Activated effector memory CD4-positive, alpha-beta T cell treated with anti-CD3 and anti-CD28 coated beads, Interleukin-2, amount 50 U/mL, for 16 hours (primary cell): Measurements from ENCODE around the gene PXMP4.
A peak's percentile ranks its signal among the peaks of the same experiment; 100 is the strongest.

Experiments used
- DNase-seq: peaks from one replicate; pipeline ENCODE4 v3.0.0-alpha.2; 2020

PXMP4 gene

DNA sequence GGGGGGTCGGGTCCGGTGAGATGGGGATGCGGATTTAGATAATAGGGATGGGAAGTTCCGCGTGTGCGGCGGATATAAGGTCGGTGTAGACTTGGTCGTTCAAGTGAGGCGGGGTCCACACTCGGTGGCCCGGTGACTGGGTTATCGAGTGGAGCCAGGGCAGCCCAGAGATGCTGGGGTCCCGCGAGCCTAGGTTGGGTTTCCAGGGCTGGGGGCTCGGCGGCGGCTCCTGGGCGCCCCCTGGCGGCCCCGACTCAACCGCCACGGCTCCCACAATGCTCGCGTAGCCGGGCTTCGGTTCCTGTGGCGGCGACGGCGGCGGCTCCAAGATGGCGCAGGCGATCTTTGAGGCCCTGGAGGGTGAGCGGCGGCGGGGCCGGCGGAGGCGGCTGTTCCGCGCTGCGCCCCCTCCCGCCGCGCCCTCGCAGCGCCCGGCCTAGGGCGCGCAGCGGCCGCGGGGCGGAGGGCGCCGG lies 11.6 kb upstream of the PXMP4 start, which contains the start of gene ZNF341:
ZNF341 (plus strand) TSS at position 304 of the 473 bp plus-strand sequence; CDS start at position 330, 26 bp downstream.
- DNase-seq: peak; percentile 96

DNA sequence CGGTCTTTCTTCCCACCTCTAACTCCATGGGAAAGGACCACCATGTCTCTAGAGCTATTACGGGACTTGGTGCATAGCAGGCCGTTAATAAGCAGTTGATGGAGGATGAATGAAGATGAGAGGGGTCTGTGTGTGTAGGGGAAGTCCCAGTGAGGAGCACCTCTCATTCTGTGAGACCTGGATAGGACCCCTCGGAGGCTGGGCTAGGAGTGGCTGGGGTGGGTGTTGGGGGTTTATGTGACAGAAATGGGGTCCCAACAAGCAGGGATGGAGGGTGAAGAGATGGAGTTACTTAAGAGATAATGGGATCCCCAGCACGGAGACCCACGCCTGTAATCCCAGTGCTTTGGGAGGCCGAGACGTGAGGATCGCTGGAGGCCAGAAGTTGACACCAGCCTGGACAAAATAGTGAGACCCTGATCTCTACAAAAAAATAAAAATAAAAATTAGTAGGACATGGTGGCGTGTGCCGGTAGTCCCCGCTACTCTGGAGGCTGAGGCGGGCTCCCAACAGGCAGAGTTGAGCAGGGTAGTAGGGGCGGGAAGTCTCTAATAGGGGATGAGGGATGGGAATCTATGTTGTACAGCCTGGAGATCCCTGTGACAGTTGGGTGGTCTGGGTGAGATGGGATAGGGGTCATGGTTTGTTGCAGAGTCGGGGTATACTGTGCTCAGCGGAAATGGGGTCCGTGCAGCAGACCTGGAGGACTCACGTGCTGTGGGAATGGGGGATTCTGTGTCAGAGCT lies 11.0 kb upstream of the PXMP4 start:
- no peak for DNase-seq

DNA sequence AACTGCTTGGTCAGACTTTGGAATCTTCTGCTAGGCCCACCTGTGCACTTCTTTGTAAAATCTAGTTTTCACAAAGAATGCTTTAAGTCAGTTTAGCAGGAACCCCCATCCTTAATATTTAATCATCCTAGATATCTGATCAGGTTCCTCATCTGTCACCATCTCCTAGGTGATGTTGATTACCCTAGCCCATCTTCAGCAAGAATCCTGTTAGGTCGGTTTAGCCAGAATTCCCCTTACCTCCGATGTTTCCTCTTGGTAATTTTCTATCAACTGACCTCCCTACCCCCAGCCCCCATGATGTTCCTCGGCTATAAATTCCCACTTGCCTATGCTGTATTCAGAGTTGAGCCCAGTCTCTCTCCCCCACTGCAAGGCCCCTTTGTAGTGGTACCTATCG lies 9.0 kb upstream of the PXMP4 start:
- no peak for DNase-seq

DNA sequence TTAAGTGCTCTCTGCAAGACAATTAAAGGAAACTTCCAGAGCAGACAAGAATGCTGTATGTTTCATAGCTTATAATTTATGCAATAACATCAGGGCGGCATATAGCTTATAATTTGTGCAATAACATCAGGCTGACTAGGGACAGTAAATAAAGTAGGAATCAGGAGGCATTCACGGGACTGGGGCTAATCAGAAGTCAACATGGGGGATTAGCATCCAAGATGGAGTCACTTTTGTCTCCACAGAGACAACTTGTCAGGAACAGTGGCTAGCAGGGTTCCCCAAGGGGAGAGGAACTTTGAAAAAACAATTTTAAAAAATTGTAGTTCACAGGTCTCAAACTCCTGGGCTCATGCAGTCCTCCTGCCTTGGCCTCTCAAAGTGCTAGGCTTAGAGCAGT lies 8.4 kb upstream of the PXMP4 start:
- no peak for DNase-seq

DNA sequence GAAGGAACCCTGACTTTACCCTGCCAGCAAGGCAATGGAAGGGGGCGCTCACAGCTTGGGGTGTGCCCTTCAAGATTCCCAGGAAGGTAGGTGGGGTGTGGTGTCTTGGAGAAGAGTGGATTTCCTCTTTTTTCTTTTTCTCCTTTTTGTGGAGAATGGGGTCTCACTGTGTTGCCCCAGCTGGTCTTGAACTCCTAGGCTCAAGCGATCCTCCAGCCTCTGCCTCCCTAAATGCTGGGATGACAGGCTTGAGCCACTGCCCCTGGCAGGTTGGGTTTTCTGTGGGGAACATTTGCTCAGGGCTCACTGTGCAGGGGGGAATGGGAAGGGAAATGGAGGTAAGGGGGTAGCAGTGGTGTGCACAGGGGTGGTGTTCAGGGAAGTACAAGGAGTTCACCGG lies 7.7 kb upstream of the PXMP4 start:
- no peak for DNase-seq

DNA sequence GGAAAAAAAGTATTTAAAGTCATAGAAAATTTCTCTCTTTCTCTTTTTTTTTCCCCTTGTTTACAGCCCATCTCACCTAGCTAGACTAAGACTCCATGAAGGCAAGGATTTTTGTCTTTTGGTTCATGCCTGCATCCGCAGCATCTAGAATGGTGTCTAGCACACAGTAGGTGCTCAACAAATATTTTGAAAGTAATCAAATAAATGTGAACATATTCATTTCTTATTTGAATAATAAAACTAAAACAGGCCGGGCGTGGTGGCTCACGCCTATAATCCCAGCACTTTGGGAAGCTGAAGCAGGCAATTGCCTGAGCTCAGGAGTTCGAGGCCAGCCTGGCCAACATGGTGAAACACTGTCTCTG lies 7.0 kb upstream of the PXMP4 start:
- DNase-seq: no peak

DNA sequence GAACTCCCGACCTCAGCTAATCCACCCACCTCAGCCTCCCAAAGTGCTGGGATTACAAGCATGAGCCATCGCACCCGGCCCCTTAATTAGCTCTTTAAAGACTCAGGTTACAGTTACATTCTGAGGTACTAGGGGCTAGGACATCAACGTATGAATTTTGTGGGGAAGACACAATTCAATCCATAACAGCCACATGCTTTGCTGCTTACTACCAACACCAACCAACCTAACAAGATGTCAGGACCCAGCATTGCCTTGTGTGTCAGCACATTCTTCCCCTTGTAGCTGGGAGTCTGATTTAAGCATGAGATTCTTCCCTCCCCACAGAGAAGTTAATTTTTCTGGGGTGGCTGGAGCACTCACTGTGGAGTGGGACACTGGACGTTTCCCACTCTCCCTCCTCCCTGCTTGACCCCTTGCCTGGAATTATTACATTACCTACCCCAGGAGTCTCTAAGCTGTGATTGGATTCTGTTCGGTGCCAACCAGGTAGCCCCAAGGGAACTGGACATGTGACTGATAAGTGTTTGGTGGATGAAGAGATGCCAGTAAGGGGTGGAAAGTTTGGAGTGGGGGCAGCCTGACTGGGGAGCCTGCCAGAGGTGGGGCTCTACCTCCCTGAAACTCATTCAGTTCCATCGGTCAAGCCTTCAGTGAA lies 5.6 kb upstream of the PXMP4 start:
- DNase-seq: no peak

DNA sequence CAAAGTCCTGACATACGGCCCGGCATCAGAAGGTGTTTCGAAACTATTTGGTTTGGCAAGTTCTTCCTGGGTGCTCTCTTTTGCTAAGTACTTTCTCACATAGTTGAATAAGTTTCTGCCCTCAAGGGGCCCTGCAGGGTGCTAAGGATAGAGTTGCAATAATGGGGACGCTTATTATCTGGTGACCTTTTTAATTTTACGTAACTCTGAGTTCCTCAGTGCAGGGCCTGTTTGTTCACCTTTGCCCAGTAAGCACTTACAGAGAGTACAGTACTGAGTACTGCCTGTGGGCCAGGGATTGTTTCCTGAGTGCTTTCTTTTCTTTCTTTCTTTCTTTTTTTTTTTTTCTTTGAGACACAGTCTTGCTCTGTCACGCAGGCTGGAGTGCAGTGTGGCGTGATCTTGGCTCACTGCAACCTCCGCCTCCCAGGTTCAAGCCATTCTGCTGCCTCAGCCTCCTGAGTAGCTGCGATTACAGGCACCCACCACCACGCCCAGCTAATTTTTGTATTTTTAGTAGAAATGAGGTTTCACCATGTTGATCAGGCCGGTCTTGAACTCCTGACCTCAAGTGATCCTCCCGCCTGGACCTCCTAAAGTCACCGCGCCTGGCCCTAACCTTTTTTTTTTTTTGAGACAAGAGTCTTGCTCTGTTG lies 4.5 kb upstream of the PXMP4 start:
- DNase-seq: no peak

DNA sequence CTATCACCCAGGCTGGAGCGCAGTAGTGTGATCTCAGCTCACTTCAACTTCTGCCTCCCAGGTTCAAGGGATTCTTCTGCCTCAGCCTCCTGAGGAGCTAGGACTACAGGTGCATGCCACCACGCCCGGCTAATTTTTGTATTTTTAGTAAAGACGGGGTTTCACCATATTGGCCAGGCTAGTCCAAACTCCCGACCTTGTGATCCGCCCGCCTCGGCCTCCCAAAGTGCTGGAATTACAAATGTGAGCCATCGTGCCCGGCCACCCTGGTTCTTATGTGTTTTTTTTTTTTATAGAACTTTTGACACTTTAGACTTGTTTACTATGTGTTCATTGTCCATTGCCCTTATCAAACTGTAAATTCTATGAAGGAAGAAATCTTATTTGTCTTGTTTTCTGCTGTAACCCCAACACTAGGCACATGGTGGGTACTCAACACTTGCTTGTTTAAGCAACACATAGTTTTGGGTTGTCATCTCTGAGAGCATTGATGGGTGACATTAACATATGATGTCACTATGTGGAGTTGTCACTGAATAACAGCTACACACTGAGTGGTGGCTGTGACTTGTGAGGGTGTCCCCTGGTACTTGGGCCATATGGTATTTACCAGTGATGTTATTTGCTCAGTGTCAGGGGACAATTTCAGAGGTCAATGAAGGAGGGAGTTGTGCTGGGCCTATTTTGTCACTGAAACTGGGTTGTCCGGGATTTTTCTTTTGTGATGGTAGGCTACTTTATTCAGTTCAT lies 1.5 kb upstream of the PXMP4 start:
- DNase-seq: no peak

DNA sequence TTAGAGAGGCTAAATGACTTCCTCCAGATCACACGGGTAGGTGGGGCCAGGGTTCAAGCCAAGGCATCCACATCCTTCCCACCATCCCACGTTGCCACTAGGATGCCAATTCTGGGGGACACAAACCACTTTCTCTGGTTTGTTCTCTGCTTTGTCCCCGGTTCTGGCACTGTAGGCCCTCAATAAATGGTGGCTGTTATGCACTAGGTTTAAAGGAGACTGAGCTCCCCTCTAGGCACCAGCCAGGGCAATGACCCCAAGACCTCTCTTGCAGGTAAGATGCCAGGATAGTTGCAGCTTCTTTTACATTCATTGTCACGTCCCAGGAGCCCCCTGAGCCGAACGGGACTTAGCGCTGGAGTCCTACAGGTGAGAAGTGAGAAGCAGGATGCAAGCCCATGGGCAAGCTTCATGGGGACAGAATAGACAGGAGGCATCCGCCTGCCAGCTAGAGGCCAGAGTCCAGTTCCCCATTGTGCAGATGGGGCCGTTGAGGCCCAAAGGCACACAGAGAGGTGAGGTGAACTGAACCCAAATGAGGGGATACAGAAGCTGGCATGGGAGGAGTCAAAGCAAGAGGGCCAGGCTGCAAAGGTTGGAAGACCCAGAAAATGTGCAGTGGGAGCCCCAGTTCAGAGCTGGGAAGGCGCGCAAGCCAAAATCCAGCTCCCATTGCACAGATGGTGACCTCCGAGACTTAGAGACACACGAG lies 677 bp downstream of the PXMP4 start:
- DNase-seq: no peak

DNA sequence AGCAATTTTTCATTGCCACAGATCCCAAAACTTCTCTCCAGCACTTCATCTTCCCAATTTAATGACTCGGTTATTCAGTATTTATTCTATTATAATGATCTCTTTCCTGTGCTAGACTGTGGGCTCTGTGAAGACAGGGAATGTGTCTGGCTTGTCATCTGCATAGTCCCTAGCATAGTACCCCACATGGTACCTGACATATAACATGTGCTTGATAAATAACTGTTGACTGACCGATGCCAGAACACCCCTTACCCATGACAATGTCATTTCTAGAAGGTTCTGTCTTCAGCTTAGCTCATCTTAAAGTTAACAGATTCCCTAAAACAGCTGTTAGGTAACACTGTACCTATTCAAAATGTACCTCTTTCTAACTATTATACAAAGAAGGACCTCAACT lies 3.6 kb downstream of the PXMP4 start:
- no peak for DNase-seq

DNA sequence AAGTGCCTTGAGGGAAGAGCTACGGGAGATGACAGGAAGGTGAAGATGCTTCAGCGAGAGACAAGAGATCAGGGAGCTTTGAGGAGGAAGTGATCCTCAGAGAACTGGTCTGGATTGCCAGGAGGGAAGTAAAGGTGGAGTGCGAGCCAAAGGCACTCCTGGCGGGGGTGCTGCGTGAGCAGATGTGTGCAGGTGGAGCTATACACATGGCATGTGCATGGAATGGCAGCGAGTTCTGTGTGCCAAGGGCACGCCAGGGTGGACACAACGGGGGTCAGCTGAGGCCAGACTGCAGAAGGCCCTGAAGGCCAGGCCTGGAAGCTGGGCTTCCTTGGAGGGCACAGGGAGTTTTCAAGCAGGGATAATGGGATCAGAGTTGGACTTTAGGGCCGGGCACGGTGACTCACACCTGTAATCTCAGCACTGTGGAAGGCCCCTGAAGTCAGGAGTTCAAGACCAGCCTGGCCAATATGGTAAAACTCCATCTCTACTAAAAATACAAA lies 6.2 kb downstream of the PXMP4 start:
- no peak for DNase-seq

DNA sequence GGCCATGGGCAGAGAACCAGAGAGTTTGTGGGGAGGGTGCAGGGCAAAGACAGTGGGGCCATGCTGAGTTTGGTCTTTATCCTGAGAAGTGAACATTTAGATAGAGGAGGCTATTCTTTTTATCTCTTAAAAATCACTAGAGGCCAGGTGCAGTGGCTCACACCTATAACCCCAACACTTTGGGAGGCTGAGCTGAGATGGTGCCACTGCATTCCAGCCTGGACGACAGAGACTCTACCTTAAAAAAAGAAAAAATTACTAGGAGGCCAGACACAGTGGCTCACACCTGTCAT lies 8.7 kb downstream of the PXMP4 start:
- DNase-seq: no peak

DNA sequence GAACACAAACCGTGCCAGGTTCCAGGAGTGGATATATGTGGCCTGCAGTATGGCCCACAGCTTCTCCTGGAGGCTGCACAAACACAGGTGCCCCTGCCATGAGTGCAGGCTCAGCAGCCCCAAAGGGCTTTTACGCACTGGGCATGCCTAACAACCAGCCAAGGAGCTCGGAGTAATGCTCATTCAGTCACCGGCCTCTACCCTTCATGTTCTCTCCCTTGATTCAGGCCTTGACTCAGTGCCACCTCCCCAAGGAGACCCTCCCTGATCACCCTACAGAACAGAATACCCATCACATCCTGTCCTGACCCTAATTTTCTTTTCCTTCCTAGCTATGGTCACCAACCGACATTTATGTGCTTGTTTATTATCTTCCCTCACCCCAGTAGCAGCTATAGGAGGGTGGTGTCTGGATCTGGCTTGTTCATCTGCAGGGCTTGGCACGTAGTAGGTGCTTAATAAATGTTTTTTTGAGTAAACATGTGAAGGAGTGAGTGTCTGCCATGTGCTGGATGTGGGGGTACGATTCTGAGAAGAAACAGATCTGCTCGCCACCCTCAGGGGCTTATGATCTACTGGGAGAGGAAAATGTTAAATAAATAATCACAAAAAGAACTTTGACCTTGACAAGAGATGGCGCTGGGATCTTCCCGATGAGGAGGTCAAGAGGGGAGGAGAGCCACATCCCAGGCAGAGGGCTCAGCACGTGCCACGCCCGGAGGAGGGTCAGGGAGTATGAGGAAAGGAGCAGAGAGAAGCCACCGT lies 9.2 kb downstream of the PXMP4 start:
- no peak for DNase-seq

DNA sequence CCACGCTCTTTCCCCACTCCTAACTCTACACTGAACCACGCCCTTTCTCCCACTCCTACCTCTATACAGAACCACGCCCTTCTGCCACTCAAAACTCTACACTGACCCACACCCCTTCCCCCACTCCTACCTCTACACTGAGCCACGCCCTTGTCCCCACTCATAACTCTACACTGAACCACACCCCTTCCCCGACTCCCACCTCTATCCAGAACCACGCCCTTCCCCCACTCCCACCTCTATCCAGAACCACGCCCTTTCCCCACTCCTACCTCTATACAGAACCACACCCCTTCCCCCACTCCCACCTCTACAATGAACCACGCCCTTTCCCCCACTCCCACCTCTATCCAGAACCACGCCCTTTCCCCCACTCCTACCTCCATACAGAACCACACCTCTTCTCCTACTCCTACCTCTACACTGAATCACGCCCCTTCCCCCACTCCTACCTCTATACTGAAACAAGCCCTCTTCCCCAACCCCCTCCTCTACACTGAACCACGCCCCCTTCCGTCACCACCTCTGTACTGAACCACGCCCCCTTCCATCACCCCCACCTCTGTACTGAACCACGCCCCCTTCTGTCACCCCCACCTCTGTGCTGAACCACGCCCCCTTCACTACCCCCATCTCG lies 10.1 kb downstream of the PXMP4 start:
- no peak for DNase-seq

DNA sequence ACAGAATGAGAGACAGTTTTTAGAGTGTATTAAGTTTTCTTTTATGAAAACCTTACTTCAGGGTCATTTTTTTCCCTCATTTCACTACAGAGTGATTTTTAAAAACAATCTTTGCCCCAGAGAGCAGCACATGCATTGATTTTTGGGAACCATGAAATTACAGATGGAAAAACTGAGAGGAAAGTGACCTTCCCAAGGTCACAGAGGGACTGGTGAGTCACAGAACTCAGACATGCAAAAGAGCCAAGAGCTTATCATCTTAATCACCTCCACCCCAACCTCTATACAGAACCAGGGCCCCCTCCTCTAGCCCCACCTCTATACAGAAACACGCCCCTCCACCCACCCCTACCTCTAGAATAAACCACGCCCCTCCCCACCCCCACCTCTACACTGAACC lies 10.7 kb downstream of the PXMP4 start:
- DNase-seq: no peak

DNA sequence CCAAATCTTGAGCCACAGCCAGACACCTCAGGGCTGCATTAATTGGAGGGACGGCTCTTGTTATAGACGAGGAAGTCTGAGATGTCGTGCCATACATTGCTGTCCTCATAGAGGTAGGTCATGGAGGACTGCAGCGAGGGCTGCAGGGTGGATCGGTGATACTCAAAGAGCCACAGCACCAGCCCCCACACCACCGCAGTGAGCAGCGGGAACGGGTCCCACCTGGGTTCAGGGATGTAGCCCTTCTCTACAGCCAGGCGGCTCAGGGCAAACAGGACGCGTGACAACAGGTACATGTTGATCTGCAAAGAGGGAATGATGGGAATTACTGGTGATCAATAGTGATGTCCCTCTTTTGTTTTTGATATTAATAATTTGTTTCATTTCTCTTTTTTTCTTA lies 12.4 kb downstream of the PXMP4 start:
- no peak for DNase-seq

DNA sequence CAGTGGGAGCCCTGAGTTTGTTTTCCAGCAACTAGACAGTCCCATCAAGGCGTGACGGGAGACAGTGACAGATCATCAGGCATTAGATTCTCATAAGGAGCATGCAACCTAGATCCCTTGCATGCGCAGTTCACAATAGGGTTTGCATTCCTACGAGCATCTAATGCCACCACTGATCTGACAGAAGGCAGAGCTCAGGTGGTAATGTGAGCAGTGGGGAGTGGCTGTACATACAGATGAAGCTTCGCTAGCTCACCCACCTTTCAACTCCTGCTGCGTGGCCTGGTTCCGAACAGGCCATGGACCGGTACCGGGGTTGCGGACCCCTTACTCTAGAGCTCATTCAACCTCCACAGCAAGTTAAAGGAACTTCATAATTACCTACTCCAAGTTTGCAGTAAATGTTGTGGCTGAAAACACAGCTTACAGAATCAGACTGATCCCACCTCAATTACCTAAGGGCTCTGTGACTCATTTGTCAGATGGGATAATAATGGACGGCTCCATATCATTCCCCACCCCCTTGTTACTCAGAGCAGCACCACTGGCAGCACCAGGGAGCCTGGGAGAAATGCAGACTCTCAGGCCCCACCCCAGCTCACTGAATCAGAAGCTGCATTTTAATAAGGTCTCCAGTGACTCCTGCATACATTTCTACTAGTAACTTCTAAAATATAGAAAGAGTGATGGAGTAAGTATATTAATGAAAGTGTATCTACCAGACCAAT lies 15.7 kb downstream of the PXMP4 start:
- no peak for DNase-seq

DNA sequence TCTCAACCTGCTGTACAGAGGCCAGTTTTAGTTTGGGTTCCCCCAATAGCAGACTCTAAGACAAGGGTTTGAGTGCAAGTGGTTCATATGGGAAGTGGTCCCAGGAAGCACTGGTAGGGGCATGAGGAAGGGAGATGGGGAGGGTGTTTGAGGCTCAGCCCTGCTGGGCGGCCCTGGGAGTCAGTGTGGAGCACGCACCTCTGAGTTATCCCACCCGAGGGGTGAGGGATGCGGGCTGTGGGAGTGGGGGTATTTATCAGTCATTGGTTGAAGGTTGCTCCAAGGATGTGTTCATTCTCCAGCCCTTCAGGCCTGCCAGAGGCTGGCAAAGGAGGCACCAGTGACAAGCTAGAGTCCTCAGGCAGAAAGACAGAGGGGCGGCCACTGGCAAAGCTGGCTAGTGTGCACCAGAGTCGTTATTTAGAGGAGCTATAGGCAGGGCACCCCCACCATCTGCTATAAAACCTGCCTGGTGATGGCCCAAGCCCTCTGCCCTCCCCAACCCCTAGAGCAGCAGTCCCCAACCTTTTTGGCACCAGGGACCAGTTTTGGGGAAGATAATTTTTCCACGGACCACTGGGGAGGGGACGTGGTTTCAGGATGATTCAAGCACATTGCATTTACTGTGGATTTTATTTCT lies 16.5 kb downstream of the PXMP4 start:
- DNase-seq: no peak

DNA sequence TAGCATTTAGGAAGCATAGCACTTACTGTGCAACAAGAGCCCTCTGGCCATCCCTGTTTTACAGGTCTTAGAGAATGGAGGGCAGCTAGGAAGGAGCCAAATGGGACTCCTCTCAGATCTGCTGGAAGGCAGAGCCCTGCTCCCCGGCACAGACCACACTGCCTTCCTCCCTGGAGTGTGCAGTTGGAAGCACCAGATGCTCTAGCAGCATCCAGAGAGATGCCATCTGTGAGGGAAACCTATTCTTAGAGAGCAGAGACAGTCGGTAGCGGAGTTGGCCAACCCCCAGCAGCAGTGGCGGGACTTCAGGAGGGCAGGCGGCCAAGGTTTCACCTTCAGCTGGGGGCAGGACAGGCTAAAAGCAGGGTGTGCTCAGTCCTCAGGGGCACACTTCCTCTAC lies 17.2 kb downstream of the PXMP4 start:
- DNase-seq: no peak
